Tibial nerve (tissue), 4 donors: ENCODE data around the gene CCR4. TPM values are rescaled to one million over a fixed set of nuclear protein-coding genes. Genes with fewer than 3 reads are reported as not detected.
A peak's percentile ranks its signal among the peaks of the same experiment; 100 is the strongest.

Source experiments
- DNase-seq, 2 donors: peaks; one replicate each; pipeline ENCODE4 v3.0.0-alpha.2; 2019; ENCODE audit warnings: low spot score in 2 of 2
- H3K27ac ChIP-seq, 4 donors: fragments of 200-600 bp; sonication (generic) in 3 of 4; one replicate each; pipeline ENCODE4 v1.5.1; 2017 to 2019; ENCODE audit warnings: mild to moderate bottlenecking in 1 of 4
- H3K27me3 ChIP-seq, 2 donors: fragments of 200-600 bp; sonication (generic) in 1 of 2; one replicate each; pipeline versions ENCODE4 v1.5.1 to v1.6.0; 2017 to 2019
- H3K36me3 ChIP-seq, 3 donors: fragments of 200-600 bp; sonication (generic); one replicate each; pipeline ENCODE4 v1.5.1; 2018 to 2019
- H3K4me1 ChIP-seq, 4 donors: fragments of 200-600 bp; sonication (generic) in 3 of 4; one replicate each; pipeline ENCODE4 v1.5.1; 2017 to 2019
- H3K4me3 ChIP-seq, 4 donors: fragments of 200-600 bp; sonication (generic) in 3 of 4; one replicate each; pipeline ENCODE4 v1.5.1; 2017 to 2019; ENCODE audit warnings: mild to moderate bottlenecking in 1 of 4, moderate library complexity in 1 of 4
- H3K9me3 ChIP-seq, 4 donors: fragments of 200-600 bp; sonication (generic) in 3 of 4; one replicate each; pipeline ENCODE4 v1.5.1; 2017 to 2019
- EP300 ChIP-seq, 2 donors: sonication (generic); formaldehyde crosslinking; IDR thresholded peaks; one replicate each; pipeline ENCODE4 v1.6.1; 2017; ENCODE audit warnings: antibody characterized with exemption in 2 of 2, mild to moderate bottlenecking in 1 of 2
- POLR2A ChIP-seq, 2 donors: fragments of 450-650 bp; IDR thresholded peaks; one replicate each; pipeline ENCODE4 v1.6.1; 2017; ENCODE audit warnings: antibody characterized with exemption in 2 of 2, mild to moderate bottlenecking in 2 of 2, moderate library complexity in 2 of 2
- WGBS, 2 donors: methylation state at CpG; one replicate each; pipeline ENCODE4 v1.1.5; 2018; 5-methylcytosine and 5-hydroxymethylcytosine counted together
- total RNA-seq, 4 donors: library from RNA; depleted of rRNA; stranded (reverse); fragments of >200 nt; gene quantifications; one replicate each; pipeline ENCODE4 v1.1.0, GENCODE V29; 2016
- TF ChIP-seq, protein P1 (sequence below), 5 experiments: fragments of 200-600 bp in 3 of 5; fragments of 450-650 bp in 2 of 5; sonication (generic) in 3 of 5; IDR thresholded peaks; one replicate each; pipeline ENCODE4 v1.5.1; 2016 to 2019; ENCODE audit warnings: antibody characterized with exemption in 5 of 5, mild to moderate bottlenecking in 3 of 5, moderate library complexity in 2 of 5

Gene CCR4
- total RNA-seq, 4 donors from 2014 or later, result 0.21 to 0.30 TPM; not detected in 2

DNA sequence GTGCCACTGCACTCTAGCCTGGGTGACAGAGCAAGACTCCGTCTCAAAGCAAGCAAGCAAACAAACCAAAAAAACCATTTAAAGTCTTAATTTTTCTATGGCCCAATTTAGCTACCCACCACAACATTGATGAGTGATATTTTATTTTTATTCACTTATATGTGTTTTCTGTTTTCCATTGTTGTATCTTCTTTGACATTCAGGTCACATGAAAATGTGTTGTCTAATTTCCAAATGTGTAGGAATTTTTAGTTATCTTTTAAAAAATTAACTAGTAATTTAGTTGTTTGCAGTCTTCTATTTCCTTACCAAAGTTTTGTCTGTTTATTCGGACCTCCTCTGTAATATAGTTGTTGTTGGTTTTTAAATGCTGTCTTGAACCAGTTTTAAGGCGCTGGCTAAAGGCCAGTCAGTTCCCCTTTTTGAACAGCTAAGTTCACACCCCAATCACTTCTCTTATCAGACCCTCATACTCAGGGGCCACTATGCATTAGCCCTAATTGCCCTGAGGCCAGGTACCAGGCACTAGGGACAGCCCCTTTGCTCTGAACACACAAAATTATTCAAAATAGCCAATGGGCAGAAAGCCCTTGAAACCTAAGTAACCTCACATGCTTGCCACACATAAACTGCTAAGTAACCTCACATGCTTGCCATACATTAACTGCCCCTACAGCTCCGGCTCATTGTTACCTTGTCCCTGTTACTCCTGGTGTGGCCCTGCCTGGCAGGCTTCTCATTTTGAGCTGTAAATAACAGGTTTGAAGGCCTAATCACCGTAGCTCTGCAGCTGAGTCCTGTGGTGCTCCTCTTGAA is 4.3 kb upstream of the CCR4 start:
- no peaks in the 10 kb centered on the region for H3K9me3 ChIP-seq
- no peaks in the 10 kb centered on the region for H3K4me1 ChIP-seq
- no peaks in the 10 kb centered on the region for H3K27me3 ChIP-seq
- no peak overlapping the region for H3K27ac ChIP-seq
- TF ChIP-seq, protein P1, sequence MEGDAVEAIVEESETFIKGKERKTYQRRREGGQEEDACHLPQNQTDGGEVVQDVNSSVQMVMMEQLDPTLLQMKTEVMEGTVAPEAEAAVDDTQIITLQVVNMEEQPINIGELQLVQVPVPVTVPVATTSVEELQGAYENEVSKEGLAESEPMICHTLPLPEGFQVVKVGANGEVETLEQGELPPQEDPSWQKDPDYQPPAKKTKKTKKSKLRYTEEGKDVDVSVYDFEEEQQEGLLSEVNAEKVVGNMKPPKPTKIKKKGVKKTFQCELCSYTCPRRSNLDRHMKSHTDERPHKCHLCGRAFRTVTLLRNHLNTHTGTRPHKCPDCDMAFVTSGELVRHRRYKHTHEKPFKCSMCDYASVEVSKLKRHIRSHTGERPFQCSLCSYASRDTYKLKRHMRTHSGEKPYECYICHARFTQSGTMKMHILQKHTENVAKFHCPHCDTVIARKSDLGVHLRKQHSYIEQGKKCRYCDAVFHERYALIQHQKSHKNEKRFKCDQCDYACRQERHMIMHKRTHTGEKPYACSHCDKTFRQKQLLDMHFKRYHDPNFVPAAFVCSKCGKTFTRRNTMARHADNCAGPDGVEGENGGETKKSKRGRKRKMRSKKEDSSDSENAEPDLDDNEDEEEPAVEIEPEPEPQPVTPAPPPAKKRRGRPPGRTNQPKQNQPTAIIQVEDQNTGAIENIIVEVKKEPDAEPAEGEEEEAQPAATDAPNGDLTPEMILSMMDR (IDR thresholded peaks at IDR 0.05), result no peak
- TF ChIP-seq POLR2A (IDR thresholded peaks at IDR 0.05), result no peak
- no peak for TF ChIP-seq EP300 (IDR thresholded peaks at IDR 0.05)
- no peak overlapping the region for H3K4me3 ChIP-seq
- WGBS, 2 donors, result 80 to 81% methylated on average over 5 of the region's 5 CpGs
- H3K36me3 ChIP-seq, result no peaks in the 10 kb centered on the region
- DNase-seq, result no peak

DNA sequence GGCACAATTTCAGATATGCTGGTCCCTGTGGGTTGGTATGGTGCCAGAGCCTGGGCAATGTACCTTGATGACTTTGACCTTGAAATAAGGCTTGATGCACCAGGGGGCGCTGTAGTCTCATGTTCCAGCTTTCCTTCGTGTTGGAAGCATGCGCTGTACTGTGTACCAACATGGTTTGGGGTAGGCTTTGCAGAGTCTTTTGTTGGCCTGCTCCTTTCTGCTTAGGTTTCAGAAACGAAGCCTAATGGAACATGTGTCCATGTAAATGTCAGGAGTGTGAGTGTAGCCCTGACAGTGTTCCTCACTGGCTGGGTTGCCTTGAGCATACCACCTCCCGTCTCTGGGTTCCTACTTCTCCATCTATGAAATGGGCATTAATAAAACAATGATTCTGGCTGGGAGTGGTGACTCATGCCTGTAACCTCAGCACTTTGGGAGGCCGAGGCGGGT is 3.6 kb upstream of the CCR4 start:
- no peak for TF ChIP-seq POLR2A (IDR thresholded peaks at IDR 0.05)
- TF ChIP-seq, protein P1 (IDR thresholded peaks at IDR 0.05), result peak in 4 of 5 experiments; percentile 32 to 62 (median 40)
- TF ChIP-seq EP300 (IDR thresholded peaks at IDR 0.05), result no peak
- DNase-seq, result peak; percentile 58 to 85
- H3K27me3 ChIP-seq, result no peaks in the 10 kb centered on the region
- 42 to 45% methylated on average over 7 of the region's 7 CpGs for WGBS, 2 donors
- H3K27ac ChIP-seq, result no peak overlapping the region
- H3K9me3 ChIP-seq, result no peaks in the 10 kb centered on the region
- no peak overlapping the region for H3K4me3 ChIP-seq
- no peaks in the 10 kb centered on the region for H3K36me3 ChIP-seq
- no peaks in the 10 kb centered on the region for H3K4me1 ChIP-seq

DNA sequence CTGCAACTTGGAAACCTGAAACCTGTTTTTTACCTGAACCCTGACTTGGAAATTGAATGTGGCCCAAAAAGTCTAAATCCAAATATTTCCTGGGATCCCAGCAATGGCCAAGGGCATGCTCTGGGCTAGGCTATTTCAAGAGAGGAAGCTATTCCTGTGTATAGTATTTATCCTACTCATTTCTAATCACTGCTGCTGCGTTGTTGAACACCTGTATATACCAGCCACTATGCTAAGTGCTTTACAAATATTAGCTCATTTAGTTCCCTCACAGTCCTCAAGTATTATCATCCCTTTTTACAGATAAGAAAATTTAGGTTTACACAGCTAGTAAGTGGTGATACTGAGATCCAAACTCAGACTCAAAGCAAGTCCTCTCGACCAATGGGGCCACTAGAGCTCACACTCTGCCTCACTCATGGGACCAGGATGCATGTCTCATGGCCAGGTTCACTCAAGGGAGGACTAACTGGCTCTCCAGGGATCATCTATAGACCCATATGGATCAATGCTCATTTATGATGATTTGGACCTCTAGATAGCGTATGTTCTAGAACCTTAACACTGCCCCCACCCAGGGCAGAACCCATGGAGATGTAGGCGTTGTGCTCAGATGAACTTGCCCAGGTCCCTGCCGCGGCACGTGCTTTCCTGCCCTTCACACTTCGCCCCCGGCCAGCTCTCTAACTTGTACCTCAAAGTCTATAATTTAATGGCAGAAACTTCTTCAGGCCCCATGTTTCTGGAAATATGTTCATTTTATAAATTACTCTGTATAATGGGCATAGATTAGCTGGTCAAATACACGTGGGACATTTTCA is 2.6 kb upstream of the CCR4 start:
- H3K9me3 ChIP-seq, result no peaks in the 10 kb centered on the region
- WGBS, 2 donors, result 90 to 96% methylated on average over 10 of the region's 10 CpGs
- H3K4me1 ChIP-seq, result no peaks in the 10 kb centered on the region
- no peaks in the 10 kb centered on the region for H3K36me3 ChIP-seq
- H3K27me3 ChIP-seq, result no peaks in the 10 kb centered on the region
- DNase-seq, result no peak
- no peak for TF ChIP-seq EP300 (IDR thresholded peaks at IDR 0.05)
- TF ChIP-seq, protein P1 (IDR thresholded peaks at IDR 0.05), result no peak
- no peak for TF ChIP-seq POLR2A (IDR thresholded peaks at IDR 0.05)
- no peak overlapping the region for H3K4me3 ChIP-seq
- no peak overlapping the region for H3K27ac ChIP-seq

DNA sequence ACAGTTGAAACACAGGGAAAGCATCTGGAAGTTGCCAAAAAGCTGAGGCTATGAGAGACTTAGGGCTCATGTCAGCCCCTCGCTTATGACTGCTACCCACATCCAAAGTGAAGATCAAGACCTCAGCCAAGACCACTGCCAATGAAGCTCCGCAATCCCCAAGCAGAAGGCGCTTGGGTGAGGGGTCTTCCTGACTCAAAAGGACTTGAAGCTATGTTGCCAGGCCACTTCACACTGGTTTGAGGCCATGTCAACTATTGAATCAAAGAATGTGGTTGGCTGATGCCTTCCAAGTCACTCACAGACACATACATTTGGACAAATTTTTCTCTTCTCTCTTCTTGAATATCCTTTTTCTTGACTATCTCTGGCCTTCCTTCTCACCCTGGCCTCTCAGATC is 928 bp upstream of the CCR4 start:
- TF ChIP-seq EP300 (IDR thresholded peaks at IDR 0.05), result no peak
- TF ChIP-seq, protein P1 (IDR thresholded peaks at IDR 0.05), result no peak
- H3K4me3 ChIP-seq, result no peak overlapping the region
- no peaks in the 10 kb centered on the region for H3K36me3 ChIP-seq
- WGBS, 2 donors, result 88 to 100% methylated on average over 3 of the region's 3 CpGs
- no peaks in the 10 kb centered on the region for H3K27me3 ChIP-seq
- no peak for DNase-seq
- no peaks in the 10 kb centered on the region for H3K4me1 ChIP-seq
- no peak overlapping the region for H3K27ac ChIP-seq
- H3K9me3 ChIP-seq, result no peaks in the 10 kb centered on the region
